ENCODE data around the gene TMEM108.
A peak's percentile ranks its signal among the peaks of the same experiment; 100 is the strongest.

The TMEM108 gene

GRCh38 chr3:133055339-133055738, 17.1 kb downstream of the TMEM108 start:
- DNase-seq (ENCODE audit: low spot score): no peak

DNA sequence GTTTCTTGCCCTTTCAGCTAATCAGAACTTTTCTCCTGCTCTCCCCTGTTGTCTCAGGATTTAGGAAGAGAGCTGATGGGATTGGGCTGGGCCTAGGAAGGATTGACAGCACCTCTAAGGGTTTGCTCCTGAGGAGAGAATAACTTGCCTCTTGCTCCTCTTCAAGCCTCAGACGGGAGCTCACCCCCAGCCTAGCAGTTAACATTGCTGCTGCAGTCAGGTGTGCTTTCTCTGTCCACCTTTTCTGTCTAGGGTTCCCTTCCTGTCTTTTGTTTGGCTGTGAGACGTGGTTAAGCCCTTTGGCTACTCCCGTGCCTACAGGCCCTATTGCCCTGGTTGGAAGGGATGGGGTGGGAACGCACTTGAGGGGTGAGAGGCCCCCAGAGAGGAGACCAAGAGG, 20.1 kb downstream of the TMEM108 start:
- no peak for DNase-seq (ENCODE audit: low spot score)

GRCh38 chr3:133058831-133059230, 20.6 kb downstream of the TMEM108 start:
- DNase-seq (ENCODE audit: low spot score): no peak

DNA sequence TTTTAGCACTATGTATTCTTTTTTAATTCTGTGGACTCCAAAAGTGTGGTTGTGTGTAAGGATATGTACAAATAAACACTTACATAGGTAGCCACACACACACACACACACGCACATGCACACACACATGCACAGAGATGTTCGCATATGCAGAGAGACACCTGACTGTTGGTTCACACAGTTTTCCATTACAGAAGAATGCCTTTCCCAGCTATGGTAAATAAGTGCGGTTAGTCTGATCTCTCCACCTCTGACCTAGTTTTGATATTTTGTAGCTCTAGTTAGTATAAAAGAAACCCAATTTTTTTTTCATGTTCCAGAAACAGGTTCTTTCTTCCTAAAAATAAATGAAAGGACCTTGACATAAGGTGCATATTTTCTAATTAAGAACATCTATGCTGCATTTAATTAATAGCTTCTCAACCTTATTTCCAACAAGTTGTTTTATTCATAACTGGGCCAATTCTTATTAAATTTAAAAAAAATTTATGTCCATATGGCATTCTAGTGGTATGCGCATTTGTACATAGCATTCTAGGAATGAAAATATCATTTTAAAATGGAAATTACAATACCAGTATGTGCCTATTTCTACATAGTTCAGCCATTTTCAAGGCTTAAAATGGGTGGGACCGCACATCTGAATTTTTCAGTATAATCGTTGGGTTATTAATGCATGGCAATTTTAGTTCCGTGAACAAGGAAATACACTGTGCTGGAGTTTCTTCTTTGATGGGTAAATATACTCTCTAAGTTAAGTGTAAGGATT, 27.2 kb downstream of the TMEM108 start:
- no peak for DNase-seq (ENCODE audit: low spot score)

DNA sequence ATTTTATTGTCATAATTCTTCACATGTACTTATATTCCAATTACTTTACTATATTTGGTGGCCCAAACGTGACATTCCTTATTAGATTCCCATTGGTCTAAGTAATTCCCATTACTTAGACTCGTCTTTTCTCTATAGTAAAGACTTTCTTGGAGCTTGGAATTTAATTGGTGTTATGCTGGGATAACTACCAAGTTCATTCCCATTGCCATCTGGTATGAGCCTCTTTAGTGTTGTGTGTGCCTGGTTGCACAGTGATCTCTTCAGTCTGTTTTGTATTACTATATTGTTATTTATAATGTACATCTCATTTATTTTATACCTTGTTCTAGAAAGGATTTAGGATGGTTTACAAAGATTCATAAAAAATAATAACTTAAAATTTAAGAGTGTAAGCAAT, 27.8 kb downstream of the TMEM108 start:
- DNase-seq (ENCODE audit: low spot score): no peak

- no peak for DNase-seq (ENCODE audit: low spot score)
Measured at GRCh38 chr3:133069556-133070286, 31.5 kb downstream of the TMEM108 start.

DNA sequence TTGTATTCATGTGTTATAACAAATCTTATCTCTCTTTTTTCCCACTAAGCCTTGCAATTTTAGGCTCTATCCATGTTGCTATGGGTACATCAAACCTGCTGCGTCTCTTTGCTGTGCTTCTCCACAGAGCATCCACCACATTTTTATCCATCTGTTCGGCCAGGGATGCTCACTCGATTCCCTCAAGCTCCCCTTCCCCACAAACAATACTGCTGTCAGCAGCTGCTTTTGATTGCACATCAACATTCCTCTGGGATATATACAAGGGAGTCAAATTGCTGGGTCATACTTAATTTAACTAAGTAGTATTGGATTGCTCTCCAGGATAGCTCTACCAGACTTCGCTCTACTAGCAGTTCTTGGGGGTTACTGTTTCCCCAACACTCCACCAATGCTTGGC, 36.8 kb downstream of the TMEM108 start:
- DNase-seq (ENCODE audit: low spot score): no peak

GRCh38 chr3:133077688-133078087, 39.5 kb downstream of the TMEM108 start:
- DNase-seq (ENCODE audit: low spot score): no peak

DNA sequence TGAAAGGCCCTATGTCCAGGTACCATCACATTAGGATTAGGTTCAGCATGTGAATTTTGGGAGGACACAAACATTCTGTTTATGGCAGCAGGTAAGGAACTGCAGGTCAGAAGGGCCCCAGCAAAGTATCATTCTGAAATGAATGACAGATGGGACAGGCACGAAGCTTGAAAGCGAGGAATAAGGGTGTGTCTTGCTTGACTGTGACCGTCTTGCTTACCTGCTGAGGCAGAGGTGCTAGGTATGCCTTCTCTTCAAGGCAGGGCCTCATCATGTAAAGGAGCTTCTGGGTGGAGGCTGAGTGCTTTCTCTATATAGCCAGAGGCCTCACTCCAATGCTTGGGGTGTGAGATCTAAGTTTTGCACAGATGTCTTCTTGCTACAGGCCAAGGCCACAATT, 41.4 kb downstream of the TMEM108 start:
- no peak for DNase-seq (ENCODE audit: low spot score)

DNA sequence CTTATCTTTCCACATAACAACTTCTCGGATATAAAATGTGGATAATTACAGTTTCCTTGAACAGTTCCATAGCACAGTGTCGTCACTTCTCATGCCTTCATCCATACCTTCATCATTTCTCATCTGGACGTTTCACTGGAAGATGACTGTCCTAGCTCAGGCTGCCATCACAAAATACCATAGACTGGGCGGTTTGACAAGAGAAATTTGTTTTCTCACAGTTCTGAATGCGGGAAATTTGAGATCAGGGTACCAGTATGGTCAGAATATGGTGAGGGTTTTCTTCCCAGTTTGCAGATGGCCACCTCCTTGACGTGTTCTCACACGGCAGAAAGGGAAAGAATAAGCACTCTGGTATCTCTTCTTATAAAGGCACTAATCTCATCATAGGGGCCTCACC, 42.8 kb downstream of the TMEM108 start:
- DNase-seq (ENCODE audit: low spot score): no peak

DNA sequence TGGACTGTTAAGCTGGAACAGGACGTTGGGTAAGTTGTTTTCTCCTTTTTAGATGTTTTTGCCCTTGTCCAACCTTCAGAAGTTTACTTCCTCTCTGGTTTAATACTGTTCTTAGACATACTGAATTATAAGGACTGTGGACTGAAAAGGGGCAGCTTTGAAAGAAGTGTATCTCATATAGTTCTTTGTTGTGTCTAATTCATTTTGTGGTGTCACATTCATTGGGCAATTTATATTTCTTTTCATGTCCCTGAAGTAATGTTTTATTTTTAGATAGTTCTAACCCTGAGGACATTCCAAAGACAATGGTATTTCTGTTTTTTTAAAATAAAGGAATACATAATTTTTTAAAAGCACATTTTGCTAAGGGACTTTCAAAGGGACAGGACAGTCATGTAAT, 45.2 kb downstream of the TMEM108 start:
- no peak for DNase-seq (ENCODE audit: low spot score)

DNA sequence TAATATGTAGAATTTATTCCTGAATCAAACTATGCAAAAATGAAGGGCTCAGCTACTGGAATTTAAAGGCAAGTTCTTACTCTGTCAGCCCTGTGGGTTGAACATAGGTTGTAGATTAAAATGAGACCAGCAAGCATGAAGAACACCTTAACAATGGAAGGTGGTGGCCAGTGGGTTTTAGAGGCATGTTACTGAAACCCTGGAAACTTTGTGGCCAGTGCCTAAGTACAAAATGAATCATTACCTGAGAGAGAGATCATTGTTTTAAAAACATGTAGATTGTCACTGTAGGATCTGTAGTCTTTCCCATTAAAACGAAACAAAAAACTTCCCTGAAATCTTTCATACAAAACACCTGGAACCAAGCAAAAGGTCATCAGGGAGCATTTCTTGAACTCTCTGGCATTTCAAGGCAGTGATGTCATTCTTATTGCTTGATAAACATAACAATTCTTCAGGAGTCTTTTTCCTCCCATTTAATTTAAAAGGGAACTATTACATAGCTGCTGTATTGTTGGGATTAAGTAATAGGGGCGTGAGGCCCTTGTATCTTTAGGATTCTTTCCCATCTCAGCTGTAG, 51.8 kb downstream of the TMEM108 start:
- DNase-seq (ENCODE audit: low spot score): no peak

- DNase-seq (ENCODE audit: low spot score): no peak
Measured at GRCh38 chr3:133092681-133093080, 54.5 kb downstream of the TMEM108 start.

DNA sequence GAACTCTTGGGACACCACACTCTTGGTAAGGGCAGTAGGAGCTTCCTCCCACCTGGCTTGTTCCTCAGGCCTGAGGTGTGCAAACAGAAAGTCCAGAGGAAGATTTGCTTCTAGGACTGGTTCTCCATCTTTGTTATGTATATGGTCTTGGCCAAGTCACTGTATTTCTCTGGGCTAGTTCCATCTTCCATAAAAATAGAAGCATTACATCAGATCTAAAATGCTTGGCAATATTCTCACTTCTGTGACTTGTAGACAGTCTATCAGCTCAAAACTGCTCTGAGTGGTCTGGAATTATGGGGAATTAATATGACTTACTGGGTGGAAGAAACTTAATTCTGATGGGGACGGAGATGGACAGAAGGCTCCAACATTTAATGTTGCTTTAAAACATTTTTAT, 55.2 kb downstream of the TMEM108 start:
- no peak for DNase-seq (ENCODE audit: low spot score)

GRCh38 chr3:133096900-133097613, 58.9 kb downstream of the TMEM108 start:
- DNase-seq (ENCODE audit: low spot score): peak; percentile 14

- DNase-seq (ENCODE audit: low spot score): no peak
Measured at GRCh38 chr3:133103706-133104105, 65.5 kb downstream of the TMEM108 start.

GRCh38 chr3:133106169-133106568, 68.0 kb downstream of the TMEM108 start:
- no peak for DNase-seq (ENCODE audit: low spot score)

- no peak for DNase-seq (ENCODE audit: low spot score)
Measured at GRCh38 chr3:133112666-133113065, 74.5 kb downstream of the TMEM108 start.

- DNase-seq (ENCODE audit: low spot score): no peak
Measured at GRCh38 chr3:133113526-133113925, 75.3 kb downstream of the TMEM108 start.

DNA sequence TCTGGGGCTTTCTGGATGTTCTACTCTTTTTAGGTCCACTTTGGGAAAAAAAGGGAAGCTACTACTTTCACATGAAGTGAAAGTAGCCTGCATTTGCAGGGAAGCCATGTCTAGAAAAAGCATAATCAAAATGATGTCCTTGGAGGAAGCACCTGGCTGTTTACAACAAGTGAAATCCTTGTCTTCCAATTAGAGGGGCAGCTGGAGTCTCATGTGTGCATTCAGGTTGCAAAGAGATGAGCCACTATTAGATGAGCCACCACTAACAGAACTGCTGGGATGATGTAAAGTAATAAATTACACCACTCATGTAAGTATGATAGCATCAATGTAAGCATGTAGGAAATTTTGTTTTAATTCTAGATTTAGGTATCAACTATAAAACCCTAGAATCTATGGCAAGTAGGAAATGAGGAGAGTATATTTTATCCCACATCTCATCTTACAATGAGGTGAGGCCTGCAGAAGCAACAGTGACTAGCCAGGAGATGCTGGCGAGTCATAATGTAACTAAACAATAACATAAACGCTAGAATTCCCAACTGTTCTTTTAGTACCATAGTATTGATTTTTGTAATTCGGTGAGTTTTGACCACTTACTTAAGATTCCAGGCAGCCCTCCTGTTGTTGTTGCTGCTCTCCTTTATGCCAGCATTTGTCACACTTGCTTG, 75.9 kb downstream of the TMEM108 start:
- no peak for DNase-seq (ENCODE audit: low spot score)

DNA sequence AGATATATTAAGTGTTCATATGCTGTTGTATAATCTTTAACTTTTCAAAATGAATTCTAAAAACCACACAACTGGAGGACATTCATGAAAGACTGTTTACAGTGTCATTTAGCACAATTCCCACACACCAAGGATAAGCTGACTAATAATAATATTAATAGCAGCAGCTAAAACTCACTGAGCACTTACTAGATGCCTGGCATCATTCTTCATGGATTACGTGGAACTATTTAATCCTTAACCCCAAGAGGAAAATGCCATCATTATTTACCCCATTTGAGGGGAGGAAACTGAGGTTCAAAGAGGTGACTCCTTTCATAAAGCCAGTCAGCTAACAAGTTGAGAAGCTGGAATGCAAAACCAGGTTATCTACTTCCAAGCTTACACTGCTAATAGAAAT, 77.0 kb downstream of the TMEM108 start:
- DNase-seq (ENCODE audit: low spot score): no peak

- no peak for DNase-seq (ENCODE audit: low spot score)
Measured at GRCh38 chr3:133117342-133117741, 79.2 kb downstream of the TMEM108 start.
